Measurements from ENCODE around the gene CYREN. TPM values are rescaled to one million over a fixed set of nuclear protein-coding genes. Genes with fewer than 3 reads are reported as not detected.

CYREN gene
- total RNA-seq, 2 experiments from 2014 or later: 69.4 to 81.9 TPM

DNA sequence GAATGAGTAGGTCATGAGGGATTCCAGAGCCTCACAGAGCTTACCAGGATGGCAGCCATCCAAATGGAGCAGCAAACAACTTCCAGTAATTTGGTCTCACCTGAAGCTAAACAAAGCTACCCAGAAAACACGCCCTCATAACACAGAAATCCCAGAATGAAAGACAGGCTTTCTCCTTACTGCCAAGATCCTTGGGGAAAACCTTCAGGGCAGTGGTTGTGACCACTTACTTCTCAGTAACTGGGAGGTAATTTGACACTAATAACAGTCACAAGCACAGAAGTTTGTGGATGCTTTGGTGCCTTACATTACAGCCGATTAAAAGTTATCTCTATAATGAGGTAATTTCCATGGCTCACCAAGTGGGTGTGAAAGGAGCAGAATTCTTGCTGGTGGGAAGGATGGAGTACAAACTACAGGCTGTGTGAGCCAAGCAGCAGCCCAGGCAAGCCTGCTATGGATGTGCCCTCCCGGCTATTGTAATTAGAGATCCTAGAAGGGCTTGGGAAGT is 30.4 kb upstream of the CYREN start:
- BruUV-seq (replicated peaks): no TSS peak
- H3K9me2 ChIP-seq (ENCODE audit: insufficient read depth, low read length): no peaks in the 10 kb centered on the region
- ChIA-PET POLR2A (no interaction called here), CTCF (ENCODE audit: unreplicated experiment) (no interaction called here)
- H3K9me3 ChIP-seq (ENCODE audit: low read length): no peaks in the 10 kb centered on the region
- H3K36me3 ChIP-seq (ENCODE audit: insufficient read depth, low read length): peaks cover 15% of the 10 kb centered on the region
- intact Hi-C loops (cut with micrococcal nuclease; ENCODE audit: unreplicated experiment): no loop called here
- H4K20me1 ChIP-seq (ENCODE audit: insufficient read depth, low read length): no peaks in the 10 kb centered on the region
- no peaks in the 10 kb centered on the region for H3K4me1 ChIP-seq (ENCODE audit: insufficient read depth, low read length, poor library complexity, severe bottlenecking)
- no peak overlapping the region for H3K27ac ChIP-seq (ENCODE audit: low read depth, low read length, poor library complexity, severe bottlenecking)
- H3K79me2 ChIP-seq (ENCODE audit: insufficient read depth, low read depth, low read length): no peaks in the 10 kb centered on the region
- no peak overlapping the region for H2AFZ ChIP-seq (ENCODE audit: low read length)
- H3K4me3 ChIP-seq (ENCODE audit: low read depth, low read length, poor library complexity, severe bottlenecking): no peak overlapping the region
- H3K4me2 ChIP-seq (ENCODE audit: low read length): no peak overlapping the region
- DNase-seq (ENCODE audit: low spot score): no peak
- TF ChIP-seq EZH2phosphoT487 (IDR thresholded peaks at IDR 0.05; ENCODE audit: borderline replicate concordance, low read depth, low read length): no peak
- TF ChIP-seq, protein P1, sequence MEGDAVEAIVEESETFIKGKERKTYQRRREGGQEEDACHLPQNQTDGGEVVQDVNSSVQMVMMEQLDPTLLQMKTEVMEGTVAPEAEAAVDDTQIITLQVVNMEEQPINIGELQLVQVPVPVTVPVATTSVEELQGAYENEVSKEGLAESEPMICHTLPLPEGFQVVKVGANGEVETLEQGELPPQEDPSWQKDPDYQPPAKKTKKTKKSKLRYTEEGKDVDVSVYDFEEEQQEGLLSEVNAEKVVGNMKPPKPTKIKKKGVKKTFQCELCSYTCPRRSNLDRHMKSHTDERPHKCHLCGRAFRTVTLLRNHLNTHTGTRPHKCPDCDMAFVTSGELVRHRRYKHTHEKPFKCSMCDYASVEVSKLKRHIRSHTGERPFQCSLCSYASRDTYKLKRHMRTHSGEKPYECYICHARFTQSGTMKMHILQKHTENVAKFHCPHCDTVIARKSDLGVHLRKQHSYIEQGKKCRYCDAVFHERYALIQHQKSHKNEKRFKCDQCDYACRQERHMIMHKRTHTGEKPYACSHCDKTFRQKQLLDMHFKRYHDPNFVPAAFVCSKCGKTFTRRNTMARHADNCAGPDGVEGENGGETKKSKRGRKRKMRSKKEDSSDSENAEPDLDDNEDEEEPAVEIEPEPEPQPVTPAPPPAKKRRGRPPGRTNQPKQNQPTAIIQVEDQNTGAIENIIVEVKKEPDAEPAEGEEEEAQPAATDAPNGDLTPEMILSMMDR (conservative IDR thresholded peaks at IDR 0.05; ENCODE audit: low read length): no peak

DNA sequence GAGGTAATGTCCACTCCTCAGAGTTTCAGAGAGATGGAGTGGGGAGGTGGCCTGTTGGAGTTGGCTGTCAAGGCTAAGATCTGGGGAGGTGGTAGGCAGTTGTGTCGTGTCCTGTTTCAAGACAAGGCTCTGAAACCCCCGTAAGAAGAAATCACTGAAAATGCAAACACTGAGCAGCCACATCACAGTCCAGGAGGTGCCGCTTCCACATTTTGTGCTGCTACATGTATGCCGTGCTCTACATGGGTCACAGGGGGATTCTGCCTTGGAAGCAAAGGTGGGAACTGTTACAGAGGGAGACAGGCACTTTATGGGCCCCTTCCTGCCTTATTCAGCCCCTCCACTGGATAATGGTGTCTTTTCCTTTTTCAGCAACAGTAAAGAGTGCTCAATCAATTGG is 28.9 kb upstream of the CYREN start:
- Histone ChIP-seq H3K79me2 (ENCODE audit: insufficient read depth, low read depth, low read length) (no peaks in the 10 kb centered on the region), H2AFZ (ENCODE audit: low read length) (no peak overlapping the region), H3K36me3 (ENCODE audit: insufficient read depth, low read length) (peaks cover 15% of the 10 kb centered on the region), H3K4me1 (ENCODE audit: insufficient read depth, low read length, poor library complexity, severe bottlenecking) (no peaks in the 10 kb centered on the region), H3K4me3 (ENCODE audit: low read depth, low read length, poor library complexity, severe bottlenecking) (no peak overlapping the region), H4K20me1 (ENCODE audit: insufficient read depth, low read length) (no peaks in the 10 kb centered on the region), H3K27ac (ENCODE audit: low read depth, low read length, poor library complexity, severe bottlenecking) (no peak overlapping the region), H3K9me3 (ENCODE audit: low read length) (no peaks in the 10 kb centered on the region), H3K4me2 (ENCODE audit: low read length) (no peak overlapping the region), H3K9me2 (ENCODE audit: insufficient read depth, low read length) (no peaks in the 10 kb centered on the region)
- intact Hi-C loops (cut with micrococcal nuclease; ENCODE audit: unreplicated experiment): no loop called here
- TF ChIP-seq, protein P1 (conservative IDR thresholded peaks at IDR 0.05; ENCODE audit: low read length): no peak
- TF ChIP-seq EZH2phosphoT487 (IDR thresholded peaks at IDR 0.05; ENCODE audit: borderline replicate concordance, low read depth, low read length): no peak
- no TSS peak for BruUV-seq (replicated peaks)
- DNase-seq (ENCODE audit: low spot score): no peak
- ChIA-PET CTCF (ENCODE audit: unreplicated experiment) (no interaction called here), POLR2A (no interaction called here)

DNA sequence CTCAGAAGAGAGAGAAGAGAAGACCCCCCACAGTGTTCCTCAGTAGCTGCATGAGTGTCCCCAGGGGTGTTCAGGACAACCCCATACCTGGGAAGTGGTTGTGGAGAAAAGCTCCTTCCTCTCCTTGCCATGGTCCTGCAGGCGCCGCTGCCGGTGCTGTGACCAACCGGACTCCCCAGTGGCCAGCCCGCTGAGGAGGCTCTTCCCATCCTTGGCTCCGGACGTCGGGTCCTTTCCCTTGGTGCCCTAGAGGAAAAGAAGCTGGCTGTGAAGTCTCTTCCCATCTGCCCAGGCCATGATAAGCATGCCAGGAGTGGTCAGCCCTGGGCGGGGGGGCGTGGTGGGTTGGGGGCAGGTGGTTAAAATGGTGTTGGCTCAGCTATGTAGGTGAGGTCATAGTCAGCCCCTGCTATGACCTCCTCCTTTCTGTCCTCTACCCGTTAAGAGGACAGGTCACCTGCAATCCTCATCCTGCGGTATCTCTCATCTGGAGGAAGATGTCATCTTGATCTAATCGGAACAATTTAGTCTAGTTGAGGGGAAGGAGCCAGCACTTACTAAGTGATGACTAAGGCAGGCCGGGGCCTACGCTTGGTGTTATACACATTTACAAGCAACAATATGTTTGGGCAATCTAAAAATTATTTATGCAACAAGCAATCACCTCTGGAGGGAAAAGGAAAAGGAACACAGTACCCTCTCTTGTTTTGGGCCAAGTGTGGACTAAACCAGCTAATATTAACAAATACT is 27.6 kb upstream of the CYREN start:
- H3K4me3 ChIP-seq (ENCODE audit: low read depth, low read length, poor library complexity, severe bottlenecking): no peak overlapping the region
- H3K4me2 ChIP-seq (ENCODE audit: low read length): no peak overlapping the region
- H3K9me3 ChIP-seq (ENCODE audit: low read length): no peaks in the 10 kb centered on the region
- no peaks in the 10 kb centered on the region for H3K79me2 ChIP-seq (ENCODE audit: insufficient read depth, low read depth, low read length)
- no peak overlapping the region for H3K27ac ChIP-seq (ENCODE audit: low read depth, low read length, poor library complexity, severe bottlenecking)
- TF ChIP-seq, protein P1 (conservative IDR thresholded peaks at IDR 0.05; ENCODE audit: low read length): no peak
- TF ChIP-seq EZH2phosphoT487 (IDR thresholded peaks at IDR 0.05; ENCODE audit: borderline replicate concordance, low read depth, low read length): no peak
- ChIA-PET CTCF (ENCODE audit: unreplicated experiment) (no interaction called here), POLR2A (interaction anchor here (1.5 kb wide), 1 partner anchor 19 kb away, joined by 3 read pairs; no protein-coding TSS in a partner anchor)
- BruUV-seq (replicated peaks): no TSS peak
- intact Hi-C loops (cut with micrococcal nuclease; ENCODE audit: unreplicated experiment): no loop called here
- no peaks in the 10 kb centered on the region for H3K4me1 ChIP-seq (ENCODE audit: insufficient read depth, low read length, poor library complexity, severe bottlenecking)
- peaks cover 16% of the 10 kb centered on the region for H3K36me3 ChIP-seq (ENCODE audit: insufficient read depth, low read length)
- no peaks in the 10 kb centered on the region for H3K9me2 ChIP-seq (ENCODE audit: insufficient read depth, low read length)
- no peaks in the 10 kb centered on the region for H4K20me1 ChIP-seq (ENCODE audit: insufficient read depth, low read length)
- H2AFZ ChIP-seq (ENCODE audit: low read length): no peak overlapping the region
- no peak for DNase-seq (ENCODE audit: low spot score)
